ENCODE data around the gene COX10.

- no peak for TF ChIP-seq POLR2A (IDR thresholded peaks at IDR 0.05)
- TF ChIP-seq CTCF (IDR thresholded peaks at IDR 0.05) = no peak
These were observed 157.7 kb downstream of the COX10 start for GRCh38 chr17:14227052-14227451.

Measured in body of pancreas (tissue), 4 donors.